NB4 (cell line): ENCODE results near the gene UBE2D2.

Experiments used
- CTCF ChIP-seq: IDR thresholded peaks from one replicate; pipeline ENCODE4 v1.5.1; 2012; ENCODE audit warnings: low read depth, low read length
- MAX ChIP-seq: IDR thresholded peaks from 2 replicates; pipeline ENCODE4 v1.6.1; 2011; ENCODE audit warnings: low read depth, low read length
- POLR2A ChIP-seq: IDR thresholded peaks from 2 replicates; pipeline ENCODE4 v1.6.1; 2011; ENCODE audit warnings: mild to moderate bottlenecking; ENCODE audit not compliant: insufficient read length; ENCODE audit errors: extremely low read depth

DNA sequence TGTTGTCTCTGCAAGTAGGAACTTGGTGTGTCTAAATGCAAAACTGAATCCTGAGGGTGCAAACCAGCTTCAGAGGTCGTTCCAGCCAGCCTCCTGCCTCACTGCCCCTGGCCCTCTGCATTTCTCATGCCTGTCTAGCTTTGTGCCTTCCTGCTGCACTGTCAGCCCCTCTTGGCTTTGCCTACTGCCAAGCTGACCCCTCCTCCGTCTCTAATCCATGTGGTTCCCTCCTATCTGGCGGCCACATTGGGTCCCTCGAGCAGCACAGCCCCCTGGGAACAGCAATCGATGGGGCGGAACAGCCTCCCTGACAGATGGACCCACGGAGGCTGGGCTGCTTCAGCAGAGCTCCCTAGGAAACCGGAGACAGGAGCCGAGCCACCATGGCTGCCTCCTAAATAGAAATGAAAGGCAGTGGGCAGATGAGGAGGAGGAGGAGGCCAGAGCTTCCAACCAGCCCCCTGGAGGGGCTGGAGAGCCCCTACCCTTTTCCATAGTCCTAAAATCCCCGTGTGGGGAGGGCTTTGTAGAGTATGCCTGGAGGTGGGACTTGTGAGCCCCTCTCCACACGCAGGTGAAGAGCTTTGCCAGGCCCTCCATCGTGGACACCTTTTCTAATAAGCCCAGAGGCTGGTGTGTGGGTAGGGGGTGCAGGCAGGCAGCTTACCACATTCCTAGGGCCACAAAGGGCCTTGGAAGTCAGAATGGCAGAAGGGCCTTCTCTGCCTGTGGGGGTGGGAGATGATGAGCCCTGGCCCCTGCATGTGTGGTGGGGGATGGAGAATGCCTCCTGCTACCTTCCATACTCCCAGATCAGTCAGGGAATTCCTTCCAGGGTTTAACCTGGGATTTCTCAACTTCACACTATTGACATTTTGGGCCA lies 77.8 kb downstream of the UBE2D2 start:
- TF ChIP-seq CTCF (no peak), POLR2A (no peak), MAX (no peak)
